Measurements from ENCODE around the gene KRT82. TPM values are rescaled to one million over a fixed set of nuclear protein-coding genes. Genes with fewer than 3 reads are reported as not detected.

Gene KRT82
- total and polyA plus RNA-seq, 2 of the 8 experiments (the other 6 are each of a cell fraction or from before 2014, with no cell fraction given): not detected

GRCh38 chr12:52436000-52436827, 30.1 kb upstream of the KRT82 start:
- no peak overlapping the region for H2BK15ac ChIP-seq (ENCODE audit: low read length)
- ChIA-PET CTCF (ENCODE audit: partially characterized antibody) (interaction anchor here (0.8 to 5.3 kb wide), 4 partner anchors 23 to 109 kb away, joined by 3 to 23 read pairs (median 5); no protein-coding TSS in a partner anchor), POLR2A (ENCODE audit: partially characterized antibody) (interaction anchor here (1.0 kb wide), 1 partner anchor 19 kb away, joined by 3 read pairs; no protein-coding TSS in a partner anchor)
- no peaks in the 10 kb centered on the region for H3K79me1 ChIP-seq (ENCODE audit: low read depth, low read length)
- 85% methylated on average over 9 of the region's 9 CpGs; no CpG with 5 or more reads in 1 of the 2 experiments for WGBS, 2 experiments (ENCODE audit: extremely low coverage in 1 of 2, insufficient coverage in 1 of 2, insufficient read length in 1 of 2, insufficient replicate concordance in 2 of 2, low coverage in 1 of 2, low lambda C conversion rate in 2 of 2, missing lambda C conversion rate in 1 of 2)
- H3K36me3 ChIP-seq (ENCODE audit: control insufficient read depth in 2 of 4, insufficient read depth in 4 of 4, low read length in 3 of 4): no peaks in the 10 kb centered on the region
- H2BK12ac ChIP-seq (ENCODE audit: low read depth, low read length): no peak overlapping the region
- H2BK120ac ChIP-seq (replicated peaks; ENCODE audit: low read depth, low read length): no peak overlapping the region
- H3K9ac ChIP-seq (replicated peaks in 1 of 4; ENCODE audit: extremely low read depth in 1 of 4, low read depth in 3 of 4, low read length in 3 of 4): no peak overlapping the region
- no peak overlapping the region for H3K14ac ChIP-seq (ENCODE audit: insufficient read length)
- no peak overlapping the region for H3K23ac ChIP-seq (ENCODE audit: insufficient read length)
- H4K91ac ChIP-seq (replicated peaks; ENCODE audit: insufficient read length, low read length): no peak overlapping the region
- H3K27me3 ChIP-seq (replicated peaks in 1 of 4; ENCODE audit: control insufficient read depth in 3 of 4, extremely low read depth in 1 of 4, insufficient read depth in 3 of 4, low read length in 3 of 4): no peaks in the 10 kb centered on the region; a peak in 2 of 7 replicates
- H3K4me2 ChIP-seq (ENCODE audit: insufficient read depth in 1 of 2, low read depth in 2 of 2, low read length in 2 of 2): no peak overlapping the region
- no peak overlapping the region for H3K56ac ChIP-seq (replicated peaks; ENCODE audit: insufficient read length, low read depth, low read length)
- no peak overlapping the region for H2BK20ac ChIP-seq (ENCODE audit: low read length)
- H4K8ac ChIP-seq (ENCODE audit: extremely low read depth, insufficient read depth, low read length): no peak overlapping the region
- H4K20me1 ChIP-seq (replicated peaks in 1 of 2; ENCODE audit: control insufficient read depth in 1 of 2, insufficient read depth in 2 of 2, low read length in 2 of 2): no peaks in the 10 kb centered on the region
- no peak overlapping the region for H3K4me3 ChIP-seq (ENCODE audit: extremely low read depth in 1 of 4, insufficient read depth in 2 of 4, low read depth in 3 of 4, low read length in 4 of 4)
- no peak overlapping the region for H2AFZ ChIP-seq (ENCODE audit: low read length)
- H2AK5ac ChIP-seq (ENCODE audit: low read depth, low read length): no peak overlapping the region
- H3K18ac ChIP-seq (ENCODE audit: extremely low read depth, low read length): no peak overlapping the region
- no peak overlapping the region for H4K5ac ChIP-seq (ENCODE audit: insufficient read length, low read depth, low read length)
- no peak overlapping the region for H3K27ac ChIP-seq (ENCODE audit: low read depth, low read length)
- no peak overlapping the region for H2BK5ac ChIP-seq (ENCODE audit: low read depth, low read length)
- H3K79me2 ChIP-seq (ENCODE audit: control insufficient read depth in 1 of 2, insufficient read depth in 2 of 2, low read length in 2 of 2): no peaks in the 10 kb centered on the region
- H3K9me3 ChIP-seq (ENCODE audit: insufficient read depth in 2 of 2, low read depth in 1 of 2, low read length in 1 of 2): no peaks in the 10 kb centered on the region
- H3K4ac ChIP-seq (replicated peaks; ENCODE audit: insufficient read length, low read depth, low read length): no peak overlapping the region
- no peaks in the 10 kb centered on the region for H3K23me2 ChIP-seq (ENCODE audit: low read depth, low read length)
- no peaks in the 10 kb centered on the region for H3K4me1 ChIP-seq (replicated peaks in 1 of 4; ENCODE audit: control insufficient read depth in 3 of 4, insufficient read depth in 4 of 4, low read length in 3 of 4)
- FAIRE-seq (no peak), DNase-seq (ENCODE audit: low read depth in 1 of 2, low spot score in 2 of 2) (no peak)
- TF ChIP-seq KDM1A (IDR thresholded peaks at IDR 0.05; ENCODE audit: borderline replicate concordance, low read length): no peak
- TF ChIP-seq KDM4A (IDR thresholded peaks at IDR 0.05; ENCODE audit: low read depth, low read length, severe bottlenecking): no peak
- TF ChIP-seq HDAC6 (IDR thresholded peaks at IDR 0.05; ENCODE audit: low read depth, low read length): no peak
- TF ChIP-seq SP4 (IDR thresholded peaks at IDR 0.05; ENCODE audit: low read length): no peak
- no peak for TF ChIP-seq RFX5 (IDR thresholded peaks at IDR 0.05; ENCODE audit: borderline replicate concordance, low read depth, low read length)
- no peak for TF ChIP-seq KDM5A (IDR thresholded peaks at IDR 0.05; ENCODE audit: low read length)
- no peak for TF ChIP-seq BRCA1 (IDR thresholded peaks at IDR 0.05; ENCODE audit: low read depth, low read length)
- TF ChIP-seq CBX5 (IDR thresholded peaks at IDR 0.05; ENCODE audit: low read depth, low read length): no peak
- TF ChIP-seq, protein P1, sequence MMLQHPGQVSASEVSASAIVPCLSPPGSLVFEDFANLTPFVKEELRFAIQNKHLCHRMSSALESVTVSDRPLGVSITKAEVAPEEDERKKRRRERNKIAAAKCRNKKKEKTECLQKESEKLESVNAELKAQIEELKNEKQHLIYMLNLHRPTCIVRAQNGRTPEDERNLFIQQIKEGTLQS (IDR thresholded peaks at IDR 0.05; ENCODE audit: insufficient read depth, low read depth, low read length): no peak
- TF ChIP-seq SP2 (IDR thresholded peaks at IDR 0.05; ENCODE audit: low read length): no peak
- no peak for TF ChIP-seq BCL11A (IDR thresholded peaks at IDR 0.05; ENCODE audit: low read depth in 2 of 2, low read length in 2 of 2)
- TF ChIP-seq POLR2A (IDR thresholded peaks at IDR 0.05; ENCODE audit: control extremely low read depth in 1 of 2, low read depth in 2 of 2, low read length in 2 of 2): no peak
